Measurements from ENCODE around the gene SKI.

SKI gene

DNA sequence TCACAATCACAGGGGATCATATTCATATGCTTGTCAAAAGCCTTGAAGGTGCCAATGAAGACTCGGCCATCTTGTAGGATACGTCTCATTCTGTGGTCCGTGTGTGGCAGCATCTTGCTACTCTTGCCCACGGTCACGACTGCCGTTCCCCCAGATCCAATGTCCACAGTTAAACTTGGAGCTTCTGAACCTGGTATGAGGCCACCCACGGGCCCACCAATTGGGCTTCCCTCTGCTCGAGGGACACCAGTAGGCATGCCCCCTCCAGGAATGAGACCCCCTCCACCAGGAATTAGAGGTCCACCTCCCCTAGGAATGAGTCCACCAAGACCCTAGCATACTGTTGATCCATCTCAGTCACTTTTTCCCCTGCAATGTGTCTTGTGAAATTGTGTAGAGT lies 123.6 kb downstream of the SKI start:
- no peak for DNase-seq (ENCODE audit: low read depth)
- no peak overlapping the region for H3K4me3 ChIP-seq (ENCODE audit: low read depth, low read length)
- TF ChIP-seq, protein P1, sequence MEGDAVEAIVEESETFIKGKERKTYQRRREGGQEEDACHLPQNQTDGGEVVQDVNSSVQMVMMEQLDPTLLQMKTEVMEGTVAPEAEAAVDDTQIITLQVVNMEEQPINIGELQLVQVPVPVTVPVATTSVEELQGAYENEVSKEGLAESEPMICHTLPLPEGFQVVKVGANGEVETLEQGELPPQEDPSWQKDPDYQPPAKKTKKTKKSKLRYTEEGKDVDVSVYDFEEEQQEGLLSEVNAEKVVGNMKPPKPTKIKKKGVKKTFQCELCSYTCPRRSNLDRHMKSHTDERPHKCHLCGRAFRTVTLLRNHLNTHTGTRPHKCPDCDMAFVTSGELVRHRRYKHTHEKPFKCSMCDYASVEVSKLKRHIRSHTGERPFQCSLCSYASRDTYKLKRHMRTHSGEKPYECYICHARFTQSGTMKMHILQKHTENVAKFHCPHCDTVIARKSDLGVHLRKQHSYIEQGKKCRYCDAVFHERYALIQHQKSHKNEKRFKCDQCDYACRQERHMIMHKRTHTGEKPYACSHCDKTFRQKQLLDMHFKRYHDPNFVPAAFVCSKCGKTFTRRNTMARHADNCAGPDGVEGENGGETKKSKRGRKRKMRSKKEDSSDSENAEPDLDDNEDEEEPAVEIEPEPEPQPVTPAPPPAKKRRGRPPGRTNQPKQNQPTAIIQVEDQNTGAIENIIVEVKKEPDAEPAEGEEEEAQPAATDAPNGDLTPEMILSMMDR (conservative IDR thresholded peaks at IDR 0.05; ENCODE audit: low read depth, low read length) = no peak

DNA sequence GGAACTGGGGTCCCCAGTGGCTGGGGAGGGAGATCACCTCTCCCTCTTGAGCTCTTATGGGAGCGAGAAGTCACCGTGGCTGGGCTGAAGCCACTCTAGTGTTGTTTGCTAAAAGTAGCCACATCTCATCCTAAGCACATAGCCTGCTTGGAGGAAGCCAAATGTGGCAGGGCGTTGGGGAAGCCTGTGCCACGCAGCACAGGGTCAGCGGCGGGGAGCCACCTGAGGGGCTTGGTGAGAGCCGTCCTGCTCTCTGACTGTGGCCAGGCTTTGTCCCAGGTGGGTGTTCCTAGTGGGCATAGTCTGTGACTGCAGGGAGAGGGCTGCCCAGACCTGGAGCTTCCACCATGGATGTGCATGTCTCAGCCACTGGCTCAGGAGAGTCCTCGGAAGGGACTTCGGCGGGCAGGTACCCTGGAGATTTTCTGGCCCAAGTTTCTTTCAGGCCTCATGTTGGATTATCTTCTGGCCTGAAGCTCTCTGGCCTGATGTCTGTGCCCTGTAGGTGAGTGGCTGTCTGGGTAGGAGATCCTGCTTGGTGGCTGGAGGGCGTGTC lies 124.3 kb downstream of the SKI start:
- DNase-seq (ENCODE audit: low read depth) = no peak
- TF ChIP-seq, protein P1 (conservative IDR thresholded peaks at IDR 0.05; ENCODE audit: low read depth, low read length) = no peak
- H3K4me3 ChIP-seq (ENCODE audit: low read depth, low read length) = no peak overlapping the region

DNA sequence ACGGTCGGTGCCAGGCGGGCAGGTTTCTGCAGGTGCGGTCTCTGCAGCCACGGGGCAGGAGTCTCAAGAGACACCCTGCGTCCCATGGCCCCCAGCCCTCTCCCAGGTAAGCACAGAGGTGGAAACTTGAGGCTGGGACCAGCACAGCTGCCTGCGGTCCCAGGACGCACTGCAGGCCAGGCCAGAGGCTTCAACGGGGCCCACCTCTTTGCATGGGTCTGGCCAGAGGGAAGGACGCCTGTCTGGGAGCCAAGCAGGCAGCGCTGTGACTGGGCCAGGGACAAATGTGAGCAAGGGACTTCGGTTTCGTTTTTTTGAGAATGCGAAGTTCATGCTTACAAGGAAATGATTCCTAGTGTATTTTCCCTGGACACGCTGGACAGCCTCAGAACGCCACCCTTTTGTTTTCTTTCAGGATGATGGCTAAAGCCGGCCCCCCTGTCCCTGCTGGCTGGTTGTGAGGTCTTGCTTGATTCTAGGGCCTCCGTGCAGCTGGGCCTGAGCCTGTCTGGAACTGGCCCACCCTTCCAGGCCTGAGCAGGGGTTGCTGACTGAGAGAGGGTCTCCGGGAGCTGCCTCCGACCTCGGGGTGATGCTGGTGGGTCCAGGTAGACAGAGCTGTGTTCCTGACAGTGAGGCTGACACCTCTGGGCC lies 124.9 kb downstream of the SKI start:
- DNase-seq (ENCODE audit: low read depth) = no peak
- no peak overlapping the region for H3K4me3 ChIP-seq (ENCODE audit: low read depth, low read length)
- TF ChIP-seq, protein P1 (conservative IDR thresholded peaks at IDR 0.05; ENCODE audit: low read depth, low read length) = no peak

DNA sequence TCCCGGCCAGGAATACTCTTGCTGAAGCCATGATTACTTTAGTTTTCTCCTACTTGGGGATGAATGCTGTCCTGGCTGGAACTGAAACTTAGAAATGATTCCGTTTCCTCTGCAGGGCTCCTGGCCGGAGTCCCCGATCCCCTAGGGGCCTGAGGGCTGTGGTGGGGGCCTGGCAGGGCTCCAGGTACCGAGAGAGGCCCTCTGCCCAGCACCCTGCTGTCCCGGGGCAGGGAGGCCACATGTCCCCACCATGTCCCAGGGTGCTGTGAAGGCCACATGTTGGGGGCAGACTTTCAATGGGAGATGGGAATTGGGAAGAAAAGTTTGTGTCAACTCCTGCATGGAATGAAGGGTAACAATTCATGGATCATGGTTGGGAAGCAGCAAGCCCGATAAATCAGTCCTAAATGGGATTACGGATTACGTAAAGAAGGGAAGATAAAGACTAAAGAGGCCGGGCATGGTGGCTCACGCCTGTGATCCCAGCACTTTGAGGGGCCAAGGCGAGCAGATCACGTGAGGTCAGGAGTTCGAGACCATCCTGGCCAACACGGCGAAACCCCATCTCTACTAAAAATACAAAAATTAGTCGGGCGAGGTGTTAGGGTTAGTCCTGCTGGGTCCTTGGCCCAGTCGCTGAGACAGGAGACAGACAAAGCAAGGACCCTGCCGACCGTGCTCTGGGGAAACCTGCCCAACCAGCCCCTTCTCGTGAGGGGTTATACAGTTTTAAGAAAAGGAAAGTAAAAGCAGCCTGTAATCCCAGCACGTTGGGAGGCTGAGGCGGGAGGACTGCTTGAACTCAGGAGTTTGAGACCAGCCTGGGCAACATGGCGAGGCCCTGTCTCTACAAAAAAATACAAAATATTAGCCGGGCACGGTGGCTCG lies 125.7 kb downstream of the SKI start:
- TF ChIP-seq, protein P1 (conservative IDR thresholded peaks at IDR 0.05; ENCODE audit: low read depth, low read length) = no peak
- H3K4me3 ChIP-seq (ENCODE audit: low read depth, low read length) = no peak overlapping the region
- no peak for DNase-seq (ENCODE audit: low read depth)

DNA sequence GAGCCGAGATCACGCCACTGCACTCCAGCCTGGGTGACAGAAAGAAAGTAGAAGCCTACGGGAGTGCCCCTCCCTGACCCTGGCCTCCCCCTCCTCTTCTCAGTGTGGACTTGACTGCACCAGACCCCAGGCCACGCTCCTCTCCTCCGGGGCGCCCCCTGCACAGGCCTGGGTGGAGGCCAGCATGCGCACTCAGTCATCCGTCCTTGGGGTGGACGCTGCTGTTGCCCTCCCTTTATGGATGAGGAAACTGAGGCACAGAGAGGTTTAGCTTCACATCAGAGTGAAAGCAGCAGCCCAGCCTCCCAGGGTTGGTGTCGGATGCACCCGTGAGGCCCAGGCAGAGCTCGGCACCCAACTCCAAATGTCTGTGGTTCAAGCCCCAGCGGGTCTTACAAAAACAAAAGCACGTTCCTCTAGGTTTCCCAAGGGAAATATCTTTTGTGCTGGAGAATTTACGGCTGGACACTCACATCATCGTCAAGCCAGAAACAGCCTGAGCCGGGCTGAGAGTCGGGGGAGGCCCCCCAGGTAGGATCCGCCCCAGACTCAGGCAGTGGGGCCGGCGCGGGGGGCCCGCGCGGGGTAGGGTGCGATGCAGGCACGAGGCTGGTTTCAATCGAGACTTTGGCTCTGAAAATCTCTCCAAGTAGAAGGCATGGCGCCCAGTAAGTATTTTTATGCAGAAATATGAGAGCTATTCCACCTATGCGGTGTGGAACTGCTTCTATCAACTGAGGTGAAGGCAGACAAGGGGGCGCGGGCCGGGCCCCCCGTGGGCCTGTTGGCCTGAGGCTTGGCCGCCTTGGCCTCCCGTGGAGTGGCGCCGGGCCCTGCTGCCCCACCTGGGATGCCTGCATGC lies 126.6 kb downstream of the SKI start:
- TF ChIP-seq, protein P1 (conservative IDR thresholded peaks at IDR 0.05; ENCODE audit: low read depth, low read length) = no peak
- peak; percentile 16 for DNase-seq (ENCODE audit: low read depth)
- no peak overlapping the region for H3K4me3 ChIP-seq (ENCODE audit: low read depth, low read length)

DNA sequence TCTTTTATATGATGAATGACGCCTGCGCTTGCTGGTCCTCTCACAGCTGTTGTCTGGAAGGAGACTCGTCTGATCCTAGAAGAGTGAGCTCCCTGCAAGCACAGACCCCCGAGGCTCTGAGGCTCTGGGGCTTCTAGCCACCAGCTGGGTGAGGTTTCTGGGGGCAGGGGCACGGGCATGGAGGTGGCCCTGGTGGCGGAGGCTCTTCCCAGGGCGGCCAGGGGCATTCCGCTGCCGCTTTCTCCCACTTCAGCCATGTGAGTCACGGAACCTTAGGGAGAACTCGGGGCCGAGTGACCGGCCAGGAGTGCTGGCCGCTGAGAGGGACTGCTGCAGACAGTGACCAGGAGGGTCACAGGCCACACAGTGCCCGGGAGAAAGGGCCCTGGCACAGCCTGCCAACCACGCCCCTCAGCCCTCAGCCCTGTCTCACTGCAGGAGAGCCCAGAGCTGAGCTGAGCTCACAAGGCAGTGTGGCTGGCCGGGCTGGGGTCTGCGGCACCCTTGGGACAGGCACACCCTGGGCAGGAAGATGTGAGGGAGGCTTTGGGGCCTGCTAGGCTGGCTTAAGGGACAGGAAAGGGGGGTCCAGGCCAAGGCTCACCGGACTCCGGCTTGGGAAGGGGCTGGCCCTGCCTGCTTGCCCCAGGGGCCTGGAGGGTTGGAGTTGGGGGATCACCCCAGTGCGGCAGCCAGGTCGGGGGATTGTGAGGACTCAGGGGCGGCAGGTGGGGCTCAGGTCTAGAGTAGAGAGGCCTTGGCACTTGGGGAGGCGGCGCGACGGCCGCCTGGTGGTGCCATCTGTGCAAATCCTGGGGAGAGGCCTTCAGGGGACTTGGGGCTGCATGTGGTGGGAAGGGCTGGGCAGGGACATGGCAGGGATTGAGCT lies 127.5 kb downstream of the SKI start:
- TF ChIP-seq, protein P1 (conservative IDR thresholded peaks at IDR 0.05; ENCODE audit: low read depth, low read length) = no peak
- no peak for DNase-seq (ENCODE audit: low read depth)
- no peak overlapping the region for H3K4me3 ChIP-seq (ENCODE audit: low read depth, low read length)

Data from choroid plexus epithelial cell (primary cell).